Endodermal cell (in vitro differentiated cells): Measurements from ENCODE around the gene PDLIM3. TPM values are rescaled to one million over a fixed set of nuclear protein-coding genes. Genes with fewer than 3 reads are reported as not detected.

ENCODE experiments used
- DNase-seq: peaks from one replicate; pipeline ENCODE4 v3.0.0-alpha.2; 2017
- H3K27ac ChIP-seq: 2 replicates; pipeline ENCODE4 v1.5.1; 2013; ENCODE audit warnings: mild to moderate bottlenecking, low read depth, low read length, moderate library complexity
- H3K27me3 ChIP-seq: 2 replicates; pipeline ENCODE4 v1.6.1; 2013; ENCODE audit warnings: mild to moderate bottlenecking, low read length, moderate library complexity; ENCODE audit not compliant: insufficient read depth, control insufficient read depth, poor library complexity, severe bottlenecking
- H3K36me3 ChIP-seq: 2 replicates; pipeline ENCODE4 v1.7.0; 2013; ENCODE audit warnings: mild to moderate bottlenecking, low read length, moderate library complexity; ENCODE audit not compliant: control insufficient read depth, insufficient read depth
- H3K4me1 ChIP-seq: one replicate; pipeline ENCODE4 v1.7.0; 2013; ENCODE audit warnings: low read length; ENCODE audit not compliant: control insufficient read depth, insufficient read depth
- H3K4me3 ChIP-seq: 2 replicates; pipeline ENCODE4 v1.5.1; 2013; ENCODE audit warnings: mild to moderate bottlenecking, low read length, moderate library complexity
- H3K9ac ChIP-seq: 2 replicates; pipeline ENCODE4 v1.6.1; 2013; ENCODE audit warnings: mild to moderate bottlenecking, low read length, moderate library complexity; ENCODE audit not compliant: poor library complexity, severe bottlenecking; ENCODE audit errors: extremely low read depth
- H3K9me3 ChIP-seq: 2 replicates; pipeline ENCODE4 v1.6.1; 2013; ENCODE audit warnings: mild to moderate bottlenecking, low read length, moderate library complexity; ENCODE audit not compliant: control insufficient read depth
- H3K27ac Mint-ChIP-seq: 2 replicates; pipeline ENCODE4 v1.8.0; 2020; ENCODE audit warnings: mixed read lengths
- H3K27me3 Mint-ChIP-seq: 2 replicates; pipeline ENCODE4 v1.8.0; 2021; ENCODE audit warnings: mild to moderate bottlenecking, mixed read lengths; ENCODE audit not compliant: insufficient read depth
- H3K36me3 Mint-ChIP-seq: 2 replicates; pipeline ENCODE4 v1.8.0; 2020; ENCODE audit warnings: low read depth, mixed read lengths
- H3K4me1 Mint-ChIP-seq: 2 replicates; pipeline ENCODE4 v1.8.0; 2020; ENCODE audit warnings: mixed read lengths
- H3K4me3 Mint-ChIP-seq: 2 replicates; pipeline ENCODE4 v1.8.0; 2020; ENCODE audit warnings: mild to moderate bottlenecking, moderate library complexity, mixed read lengths
- H3K9me3 Mint-ChIP-seq: 2 replicates; pipeline ENCODE4 v1.8.0; 2020; ENCODE audit warnings: mild to moderate bottlenecking, mixed read lengths
- CTCF ChIP-seq: fragments of 200-600 bp; sonication (generic); conservative IDR thresholded peaks from 2 replicates; pipeline ENCODE4 v1.5.0; 2021; ENCODE audit warnings: antibody characterized with exemption, mild to moderate bottlenecking
- WGBS, 2 experiments: methylation state at CpG; one replicate each; pipeline versions ENCODE4 v1.1.5 to v1.1.7; 2013; ENCODE audit warnings: missing lambda C conversion rate in 2 of 2, mixed read lengths in 1 of 2; ENCODE audit not compliant: insufficient coverage in 1 of 2, insufficient read length in 1 of 2; 5-methylcytosine and 5-hydroxymethylcytosine counted together
- total RNA-seq, 2 donors: library from RNA; stranded (reverse); fragmentation: NEBNext Ultra II Directional in 1 of 2; extraction: Animal tissue kit (Norgen Biotek cat#: 25700) in 1 of 2; gene quantifications; 2 replicates in 1 of 2; 3 replicates in 1 of 2; pipeline ENCODE4 v1.2.1, GENCODE V29; 2021

Gene PDLIM3
- total RNA-seq, 2 donors from 2014 or later, result 4.3 to 11.0 TPM

- 95 to 96% methylated on average over 2 to 4 of the region's 4 CpGs for WGBS, 2 experiments
- H3K36me3 Mint-ChIP-seq, result no peaks in the 10 kb centered on the region
Measured at GRCh38 chr4:185520119-185520518, 15.2 kb downstream of the PDLIM3 start.

GRCh38 chr4:185518494-185518893 is 16.8 kb downstream of the PDLIM3 start:
- no peak overlapping the region for H3K27ac ChIP-seq
- no peak overlapping the region for H3K4me3 Mint-ChIP-seq
- no peaks in the 10 kb centered on the region for H3K4me1 ChIP-seq
- H3K36me3 Mint-ChIP-seq, result no peaks in the 10 kb centered on the region
- no peaks in the 10 kb centered on the region for H3K27me3 ChIP-seq
- TF ChIP-seq CTCF, result no peak
- peaks cover 4% of the 10 kb centered on the region for H3K27me3 Mint-ChIP-seq
- H3K9me3 Mint-ChIP-seq, result no peaks in the 10 kb centered on the region
- H3K27ac Mint-ChIP-seq, result no peak overlapping the region
- no peaks in the 10 kb centered on the region for H3K9me3 ChIP-seq
- H3K36me3 ChIP-seq, result peaks cover 31% of the 10 kb centered on the region
- no peaks in the 10 kb centered on the region for H3K4me1 Mint-ChIP-seq
- no peak overlapping the region for H3K9ac ChIP-seq
- H3K4me3 ChIP-seq, result no peak overlapping the region
- DNase-seq, result no peak
- 100% methylated on average over 1 of the region's 1 CpG; no CpG with 5 or more reads in 1 of the 2 experiments for WGBS, 2 experiments

More at GRCh38 chr4:185520119-185520518, 15.2 kb downstream of the PDLIM3 start:
- Histone ChIP-seq H3K27me3 (no peaks in the 10 kb centered on the region), H3K36me3 (peaks cover 31% of the 10 kb centered on the region), H3K9ac (no peak overlapping the region), H3K9me3 (no peaks in the 10 kb centered on the region), H3K4me3 (no peak overlapping the region), H3K27ac (no peak overlapping the region), H3K4me1 (no peaks in the 10 kb centered on the region)
- no peak overlapping the region for H3K4me3 Mint-ChIP-seq
- no peaks in the 10 kb centered on the region for H3K9me3 Mint-ChIP-seq
- no peak overlapping the region for H3K27ac Mint-ChIP-seq
- TF ChIP-seq CTCF, result no peak
- no peaks in the 10 kb centered on the region for H3K27me3 Mint-ChIP-seq
- H3K4me1 Mint-ChIP-seq, result no peaks in the 10 kb centered on the region
- DNase-seq, result no peak

DNA sequence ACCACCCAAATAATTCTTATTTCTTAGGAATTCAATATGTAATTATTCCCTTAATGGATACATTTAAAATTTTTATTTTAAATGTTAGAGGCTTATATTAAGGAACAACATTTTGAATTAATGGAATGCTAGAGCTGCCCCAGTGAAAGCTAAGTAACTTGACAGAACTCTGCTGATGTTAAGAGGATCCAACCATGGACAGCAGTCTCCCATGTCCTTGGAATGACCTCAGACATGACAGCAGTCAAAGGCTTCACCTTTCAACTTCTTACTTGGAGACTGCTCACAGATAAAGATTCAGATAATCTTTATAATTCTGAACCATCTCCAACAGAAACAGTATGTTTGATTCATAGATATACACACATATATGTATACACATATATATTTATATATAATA is 17.2 kb downstream of the PDLIM3 start:
- no peak for TF ChIP-seq CTCF
- no peaks in the 10 kb centered on the region for H3K4me1 Mint-ChIP-seq
- no peak for DNase-seq
- H3K36me3 Mint-ChIP-seq, result no peaks in the 10 kb centered on the region
- no peaks in the 10 kb centered on the region for H3K4me1 ChIP-seq
- peaks cover 4% of the 10 kb centered on the region for H3K27me3 Mint-ChIP-seq
- no peaks in the 10 kb centered on the region for H3K9me3 Mint-ChIP-seq
- peaks cover 31% of the 10 kb centered on the region for H3K36me3 ChIP-seq
- H3K27ac Mint-ChIP-seq, result no peak overlapping the region
- no peak overlapping the region for H3K27ac ChIP-seq
- H3K27me3 ChIP-seq, result no peaks in the 10 kb centered on the region
- no peak overlapping the region for H3K4me3 ChIP-seq
- no peaks in the 10 kb centered on the region for H3K9me3 ChIP-seq
- H3K4me3 Mint-ChIP-seq, result no peak overlapping the region
- H3K9ac ChIP-seq, result no peak overlapping the region
